Sigmoid colon (tissue), 4 donors: ENCODE data around the gene EPX.

Source experiments
- EP300 ChIP-seq, 4 donors: sonication (generic); formaldehyde crosslinking; IDR thresholded peaks; one replicate each; pipeline ENCODE4 v1.6.1; 2017; ENCODE audit warnings: antibody characterized with exemption in 4 of 4
- POLR2A ChIP-seq, 2 donors: fragments of 450-650 bp; IDR thresholded peaks; one replicate each; pipeline ENCODE4 v1.6.1; 2016; ENCODE audit warnings: antibody characterized with exemption in 2 of 2, mild to moderate bottlenecking in 2 of 2, moderate library complexity in 2 of 2
- POLR2AphosphoS5 ChIP-seq, 4 donors: sonication (generic); formaldehyde crosslinking; IDR thresholded peaks; one replicate each; pipeline ENCODE4 v1.6.1; 2017; ENCODE audit warnings: antibody characterized with exemption in 4 of 4
- TF ChIP-seq, protein P1 (sequence below), 4 experiments: fragments of 450-650 bp in 3 of 4; fragments of 200-600 bp in 1 of 4; IDR thresholded peaks; one replicate each; pipeline ENCODE4 v1.5.1; 2016 to 2019; ENCODE audit warnings: antibody characterized with exemption in 4 of 4, mild to moderate bottlenecking in 3 of 4, moderate library complexity in 2 of 4

GRCh38 chr17:58184308-58184985 is 8.1 kb upstream of the EPX start:
- no peak for TF ChIP-seq POLR2A (IDR thresholded peaks at IDR 0.05)
- TF ChIP-seq, protein P1, sequence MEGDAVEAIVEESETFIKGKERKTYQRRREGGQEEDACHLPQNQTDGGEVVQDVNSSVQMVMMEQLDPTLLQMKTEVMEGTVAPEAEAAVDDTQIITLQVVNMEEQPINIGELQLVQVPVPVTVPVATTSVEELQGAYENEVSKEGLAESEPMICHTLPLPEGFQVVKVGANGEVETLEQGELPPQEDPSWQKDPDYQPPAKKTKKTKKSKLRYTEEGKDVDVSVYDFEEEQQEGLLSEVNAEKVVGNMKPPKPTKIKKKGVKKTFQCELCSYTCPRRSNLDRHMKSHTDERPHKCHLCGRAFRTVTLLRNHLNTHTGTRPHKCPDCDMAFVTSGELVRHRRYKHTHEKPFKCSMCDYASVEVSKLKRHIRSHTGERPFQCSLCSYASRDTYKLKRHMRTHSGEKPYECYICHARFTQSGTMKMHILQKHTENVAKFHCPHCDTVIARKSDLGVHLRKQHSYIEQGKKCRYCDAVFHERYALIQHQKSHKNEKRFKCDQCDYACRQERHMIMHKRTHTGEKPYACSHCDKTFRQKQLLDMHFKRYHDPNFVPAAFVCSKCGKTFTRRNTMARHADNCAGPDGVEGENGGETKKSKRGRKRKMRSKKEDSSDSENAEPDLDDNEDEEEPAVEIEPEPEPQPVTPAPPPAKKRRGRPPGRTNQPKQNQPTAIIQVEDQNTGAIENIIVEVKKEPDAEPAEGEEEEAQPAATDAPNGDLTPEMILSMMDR (IDR thresholded peaks at IDR 0.05) = no peak
- no peak for TF ChIP-seq EP300 (IDR thresholded peaks at IDR 0.05)
- no peak for TF ChIP-seq POLR2AphosphoS5 (IDR thresholded peaks at IDR 0.05)
